NCI-H510A (cell line): Measurements from ENCODE around the gene GPRIN3.
"Not testable (repeated sequence)": the region's sequence is repeated elsewhere in the genome, so short reads cannot be mapped to it uniquely, and the experiment has no call there.

Source experiments
- DNase-seq: peaks from one replicate; lab custom pipeline; 2025; lab: John Stamatoyannopoulos, UW

Gene GPRIN3

DNA sequence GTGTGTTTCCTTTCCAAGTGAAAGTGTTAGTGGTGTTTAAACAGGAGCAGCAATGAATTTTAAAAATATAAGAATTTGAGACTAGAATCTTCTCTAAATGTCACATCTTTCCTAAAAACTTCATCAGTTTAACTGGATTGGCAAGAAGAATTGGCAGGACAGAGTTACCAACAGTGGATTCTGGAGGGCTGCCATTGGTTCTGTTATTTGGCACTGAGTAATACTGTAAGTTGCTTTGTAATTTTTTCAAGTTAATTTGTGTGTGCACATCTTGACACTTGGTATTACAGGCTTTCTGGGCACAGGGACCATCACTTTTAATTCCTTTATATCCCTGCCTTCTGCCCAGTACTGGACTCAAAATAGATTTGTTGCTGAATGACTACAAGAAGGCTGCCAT lies 4.5 kb upstream of the GPRIN3 start:
- no peak for DNase-seq

DNA sequence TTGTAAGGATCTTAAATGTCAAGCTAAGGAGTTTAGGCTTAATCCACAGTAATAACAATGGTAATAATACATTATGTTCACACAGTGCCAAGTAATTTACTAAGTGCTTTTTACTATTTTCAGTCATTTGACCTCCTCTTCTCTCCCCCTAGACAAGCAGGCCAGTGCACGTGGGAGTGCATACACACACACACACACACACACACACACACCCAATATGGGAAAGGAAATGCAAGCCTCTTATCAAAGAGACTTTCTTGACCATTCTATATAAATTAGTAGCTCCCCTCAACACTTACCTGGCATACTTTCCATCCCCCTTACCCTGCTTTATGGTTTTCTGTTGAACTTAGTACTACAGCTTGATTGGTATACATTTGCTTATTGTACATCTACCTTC lies 3.8 kb upstream of the GPRIN3 start:
- no peak for DNase-seq

DNA sequence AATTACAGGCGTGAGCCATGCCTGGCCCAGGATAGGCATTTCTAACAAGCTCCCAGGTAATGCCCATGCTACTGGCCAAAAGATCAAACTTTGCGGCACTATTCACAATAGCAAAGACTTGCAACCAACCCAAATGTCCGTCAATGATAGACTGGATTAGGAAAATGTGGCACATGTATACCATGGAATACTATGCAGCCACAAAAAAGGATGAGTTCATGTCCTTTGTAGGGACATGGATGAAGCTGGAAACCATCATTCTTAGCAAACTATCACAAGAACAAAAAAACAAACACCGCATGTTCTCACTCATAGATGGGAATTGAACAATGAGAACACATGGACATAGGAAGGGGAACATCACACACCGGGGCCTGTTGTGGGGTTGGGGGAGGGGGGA lies 1.6 kb upstream of the GPRIN3 start:
- not testable (repeated sequence) for DNase-seq

DNA sequence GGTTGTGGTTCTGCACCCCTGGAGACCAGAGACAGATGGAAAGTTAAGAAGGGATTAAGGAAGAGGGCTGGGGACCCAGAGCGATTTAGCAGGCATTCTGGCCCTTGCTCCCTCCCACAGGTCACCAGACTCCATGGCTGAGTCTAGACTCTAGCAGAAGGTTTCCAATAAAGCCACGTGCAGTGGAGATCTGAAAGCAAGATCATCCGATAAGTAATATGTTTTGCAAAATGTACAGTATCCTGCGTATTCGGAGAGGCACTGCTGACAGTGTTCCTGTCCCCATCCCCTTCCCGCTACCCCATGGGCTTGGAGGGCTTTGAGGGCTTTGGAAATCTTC lies 531 bp upstream of the GPRIN3 start:
- no peak for DNase-seq

DNA sequence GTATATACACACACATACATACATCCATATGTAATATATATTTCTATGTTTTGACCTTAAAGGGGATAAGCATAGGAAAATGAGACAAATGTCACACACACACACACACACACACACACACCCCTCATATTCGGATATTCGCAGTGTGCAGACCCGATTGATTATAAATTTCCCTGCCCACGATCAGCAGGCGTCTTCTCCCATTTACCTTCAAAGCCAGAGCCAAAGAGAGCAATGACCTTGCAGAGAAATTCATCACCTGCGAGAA lies 488 bp downstream of the GPRIN3 start:
- no peak for DNase-seq

DNA sequence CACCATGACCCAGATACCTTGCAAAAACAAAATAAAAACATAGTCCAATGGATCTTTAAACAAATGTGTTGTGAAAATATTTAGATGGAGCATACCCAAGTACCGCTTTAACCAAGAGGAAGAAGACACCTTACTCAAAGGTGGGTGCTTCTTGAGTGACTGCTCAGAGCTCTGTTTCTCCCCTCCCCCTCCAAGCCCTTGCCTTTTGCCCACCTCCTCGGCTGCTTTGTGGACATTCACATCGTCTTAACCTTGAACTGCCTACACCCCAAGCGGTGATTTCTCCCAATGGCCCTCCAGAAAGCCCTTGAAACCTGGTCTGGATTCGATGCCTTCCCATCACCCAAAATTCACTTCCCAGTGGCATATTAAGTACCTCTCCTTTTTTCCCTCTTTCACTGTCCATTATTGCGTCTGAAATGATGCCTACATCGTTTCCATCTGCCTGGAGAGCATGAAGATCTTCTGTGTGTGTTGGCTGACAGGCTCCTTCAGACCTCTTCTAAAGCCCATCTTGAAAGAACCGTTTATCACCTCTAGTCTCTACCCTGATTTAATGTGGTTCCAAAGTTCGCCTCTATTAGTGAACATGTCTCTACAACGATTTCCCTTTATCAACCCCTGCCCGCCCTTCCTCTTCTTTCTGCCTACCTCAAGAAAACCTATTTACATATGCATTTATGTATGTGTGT lies 968 bp downstream of the GPRIN3 start:
- DNase-seq: no peak

DNA sequence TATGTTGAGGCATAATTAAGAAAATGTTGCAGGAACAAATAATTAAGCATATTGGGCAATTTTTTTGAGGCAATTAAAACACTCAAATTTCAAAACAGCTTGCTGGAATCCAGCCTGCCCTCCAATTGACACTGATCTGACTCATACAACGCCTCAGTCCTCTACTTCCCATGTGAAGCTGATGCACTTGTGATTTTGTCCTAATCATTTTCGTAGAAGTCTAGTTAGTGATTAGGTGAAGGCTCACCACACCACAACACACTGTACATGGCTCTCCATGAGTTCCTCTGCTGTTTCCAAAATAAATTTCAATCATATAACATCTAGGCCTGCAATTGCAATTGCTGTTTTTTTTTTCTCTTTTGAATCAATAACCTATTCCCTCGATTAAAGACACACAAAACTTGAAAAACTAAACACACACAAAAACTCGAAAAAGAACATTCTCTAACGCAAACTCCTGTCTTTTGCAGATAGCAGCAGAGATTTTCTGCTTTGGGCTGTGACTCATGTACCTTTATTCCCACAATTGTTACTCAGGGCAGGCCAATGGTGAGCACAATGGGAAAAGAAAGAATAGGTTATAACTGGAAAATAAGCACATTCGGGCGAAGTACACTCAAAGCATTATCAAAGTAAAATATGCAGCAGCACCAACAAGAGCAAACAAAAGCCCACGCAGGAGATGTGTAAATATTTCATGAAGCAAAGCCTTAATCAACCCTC lies 1.7 kb downstream of the GPRIN3 start:
- no peak for DNase-seq

DNA sequence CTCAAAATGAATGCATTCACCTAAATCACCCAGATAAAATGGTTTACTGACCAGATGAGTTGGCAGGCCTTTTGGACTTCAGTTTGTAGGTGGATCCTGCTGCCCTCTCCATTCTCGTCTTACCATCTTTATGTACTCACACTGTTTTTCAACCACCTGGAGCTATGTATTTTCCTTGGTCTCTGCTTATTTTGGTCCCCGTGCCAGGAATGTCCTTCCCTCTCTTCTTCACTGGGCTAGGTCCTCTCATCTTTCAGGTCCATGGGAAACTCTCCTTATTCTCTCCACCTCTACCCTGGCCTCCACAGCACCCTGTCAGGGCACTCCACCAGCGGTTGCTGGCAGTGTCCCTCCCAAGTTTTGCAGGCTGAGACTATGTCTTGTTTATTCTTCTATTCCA lies 2.6 kb downstream of the GPRIN3 start:
- no peak for DNase-seq

DNA sequence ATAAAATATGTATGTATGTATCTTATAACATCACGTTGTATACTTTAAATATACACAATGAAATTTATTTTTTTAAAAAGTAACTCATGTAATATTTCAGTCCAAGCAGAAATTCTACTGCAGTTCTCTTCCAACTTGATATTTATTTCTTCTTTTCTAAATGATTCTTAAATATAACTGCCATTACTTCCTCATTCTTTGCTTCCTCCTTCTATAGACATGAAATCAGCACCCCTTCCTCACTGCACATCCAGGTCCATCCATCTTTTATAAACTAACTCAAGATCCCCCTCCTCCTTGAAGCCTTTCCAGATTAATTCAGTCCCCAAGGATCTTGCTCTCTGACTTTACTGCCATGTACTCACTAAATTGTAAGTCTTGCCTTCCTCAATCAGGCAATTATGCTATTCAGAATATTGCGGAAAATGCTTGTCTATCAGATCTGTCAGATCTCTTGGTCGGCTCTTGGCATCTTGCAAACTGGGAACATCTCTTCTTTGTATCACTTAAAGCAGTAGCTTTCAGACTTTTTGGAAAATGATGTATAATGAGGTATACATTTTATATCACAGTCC lies 3.7 kb downstream of the GPRIN3 start:
- no peak for DNase-seq

DNA sequence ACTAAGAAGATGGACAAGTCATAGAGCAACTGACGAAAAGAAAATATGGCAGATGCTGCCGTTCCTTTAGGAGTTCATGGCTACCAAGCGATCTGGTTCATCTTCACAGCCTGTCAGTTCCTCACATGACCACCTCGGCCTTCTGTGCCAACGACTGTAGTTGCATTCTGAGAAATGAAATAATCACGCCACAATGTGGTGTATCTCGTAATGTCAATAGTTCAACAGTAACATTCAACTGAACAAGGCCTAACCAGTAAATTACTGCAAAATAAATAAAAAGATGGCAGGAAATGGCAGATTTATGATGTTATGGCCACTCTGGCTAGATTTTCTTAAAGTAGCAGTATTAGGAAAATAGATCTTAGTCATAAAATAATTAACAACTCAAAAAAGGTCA lies 4.4 kb downstream of the GPRIN3 start:
- no peak for DNase-seq

DNA sequence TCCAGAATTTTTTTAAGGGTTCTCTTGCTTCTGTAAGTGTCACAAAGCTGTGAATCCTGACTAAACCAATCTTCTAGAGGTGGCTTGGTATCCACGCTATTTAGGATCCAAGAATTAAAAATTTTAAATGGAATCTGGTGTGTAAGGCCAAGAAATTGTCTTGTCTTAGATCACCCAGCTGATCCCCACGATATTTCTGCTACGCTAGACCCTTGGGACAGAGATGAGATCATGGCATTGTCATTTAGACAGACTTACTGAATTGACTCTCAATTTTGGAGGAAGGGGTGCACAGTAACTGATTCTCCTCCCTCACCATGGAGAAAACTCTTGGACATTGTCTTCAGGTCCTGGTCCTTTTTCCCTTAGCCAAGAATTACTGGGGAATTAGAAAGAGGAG lies 5.7 kb downstream of the GPRIN3 start:
- no peak for DNase-seq

DNA sequence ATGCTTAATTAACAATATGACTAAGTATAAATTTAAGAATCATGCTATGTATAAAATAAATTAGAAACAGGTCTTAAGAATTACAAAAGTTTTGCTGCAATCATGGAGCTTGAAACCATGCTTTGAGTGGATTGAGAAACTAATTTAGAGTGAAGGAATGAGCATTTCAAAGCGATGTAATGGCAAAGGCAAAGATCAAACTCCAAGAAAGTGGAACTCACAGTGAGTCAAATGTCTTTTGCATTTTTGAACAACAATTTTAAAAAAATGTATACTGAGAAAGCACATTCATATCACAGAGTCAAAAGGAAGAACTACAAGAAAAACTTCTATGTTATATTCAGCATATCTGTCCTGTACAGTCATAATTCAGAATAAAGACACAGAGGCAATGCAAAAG lies 6.6 kb downstream of the GPRIN3 start:
- DNase-seq: no peak

DNA sequence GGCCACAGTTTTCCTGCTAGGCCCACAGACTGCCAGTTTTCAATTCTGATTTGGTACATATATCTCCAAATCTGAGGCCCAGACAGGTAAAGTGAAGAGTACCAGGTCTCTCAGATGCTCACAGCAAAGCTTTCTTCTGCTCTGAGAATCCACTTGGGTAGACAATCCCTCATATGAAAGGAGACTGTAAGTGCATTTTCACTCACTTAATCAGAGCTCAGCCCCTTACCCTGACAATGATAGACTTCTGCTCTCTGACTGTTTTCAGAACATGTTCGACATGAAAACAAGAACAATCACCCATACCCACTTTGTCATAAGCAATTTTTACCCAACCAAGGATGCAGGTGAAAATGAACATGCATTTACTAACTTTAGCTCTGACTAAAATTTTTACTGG lies 7.1 kb downstream of the GPRIN3 start:
- no peak for DNase-seq

DNA sequence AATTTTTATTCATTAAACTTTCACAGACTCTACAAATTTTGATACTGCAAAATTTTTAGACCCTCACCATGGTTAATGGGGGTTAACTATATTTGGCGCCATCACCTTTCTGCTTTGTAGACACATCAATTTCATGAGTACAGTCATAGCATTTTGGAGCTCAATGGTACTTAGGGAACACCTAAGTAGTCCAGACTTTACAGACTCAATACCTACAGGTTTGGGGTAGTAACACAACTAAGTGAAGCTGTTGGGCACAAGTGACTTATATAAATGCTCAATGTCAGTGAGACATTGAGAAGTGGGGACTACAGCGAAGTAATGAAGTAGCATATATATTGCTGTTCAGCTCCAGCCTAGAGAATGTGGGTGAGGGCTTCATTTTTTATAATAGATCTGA lies 7.5 kb downstream of the GPRIN3 start:
- no peak for DNase-seq

DNA sequence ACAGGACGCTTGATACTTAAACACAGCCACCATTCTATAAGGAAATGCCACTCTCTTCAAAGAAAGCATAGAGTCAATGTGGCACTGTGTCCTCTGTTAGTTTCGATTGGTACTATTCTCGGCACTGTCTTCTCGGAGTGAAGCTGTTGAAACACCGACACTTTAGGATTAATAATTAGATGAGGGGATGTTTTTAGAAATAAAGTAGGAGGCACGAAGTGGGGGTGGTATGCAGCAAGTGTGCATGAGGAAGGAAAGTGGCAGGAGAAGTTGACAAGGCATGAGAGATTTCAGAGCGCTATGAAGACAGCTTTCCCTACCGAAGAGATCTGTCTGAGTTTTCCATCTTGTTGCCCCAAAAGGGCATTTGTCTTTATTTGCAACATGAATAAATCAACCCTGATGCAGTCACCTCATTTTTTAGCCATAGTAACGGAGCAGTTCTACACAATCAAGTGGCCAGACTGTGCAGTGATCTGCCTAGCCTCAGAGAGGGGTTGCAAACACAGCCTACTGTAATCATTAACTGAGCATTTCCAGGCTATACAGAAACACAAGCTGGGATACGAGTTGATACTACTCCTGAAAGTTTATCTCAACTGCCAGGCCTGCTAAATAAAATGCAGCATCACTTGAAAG lies 8.3 kb downstream of the GPRIN3 start:
- no peak for DNase-seq

DNA sequence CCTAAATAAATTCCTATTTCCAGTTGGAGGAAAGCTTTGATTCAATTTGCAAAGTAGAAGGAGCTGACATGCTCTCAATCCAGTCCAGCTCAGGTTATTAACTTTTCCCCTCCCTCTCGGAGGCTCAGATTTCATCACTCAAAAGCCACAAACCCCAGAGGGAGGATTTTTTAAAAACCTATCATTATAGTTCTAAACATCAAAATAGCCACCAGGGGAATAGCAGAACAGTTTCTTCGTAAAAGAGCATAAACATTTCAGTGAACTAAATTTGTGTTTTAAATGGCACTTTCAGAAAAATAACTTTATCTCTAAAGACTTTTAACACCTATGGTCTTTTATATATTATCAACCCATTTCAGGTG lies 8.8 kb downstream of the GPRIN3 start:
- no peak for DNase-seq

DNA sequence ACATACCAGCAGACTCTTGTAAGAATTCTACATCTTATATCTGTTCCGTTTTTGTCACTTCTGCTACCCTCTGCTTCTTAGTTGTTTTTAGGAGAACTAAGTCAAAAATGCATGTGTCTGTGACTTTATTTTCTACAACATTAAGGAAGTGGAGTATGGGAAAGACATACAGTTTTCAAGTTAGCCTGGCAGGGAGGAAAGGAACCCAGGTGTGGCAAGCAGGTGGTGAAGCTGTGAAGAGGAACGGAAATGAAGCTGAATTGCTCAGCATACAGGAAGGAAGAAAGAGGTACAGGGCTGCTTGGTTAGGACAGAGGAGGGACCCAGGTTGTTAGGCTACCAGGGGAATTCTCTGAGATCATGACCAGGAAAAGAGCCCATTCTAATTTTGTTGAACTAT lies 9.4 kb downstream of the GPRIN3 start:
- no peak for DNase-seq

DNA sequence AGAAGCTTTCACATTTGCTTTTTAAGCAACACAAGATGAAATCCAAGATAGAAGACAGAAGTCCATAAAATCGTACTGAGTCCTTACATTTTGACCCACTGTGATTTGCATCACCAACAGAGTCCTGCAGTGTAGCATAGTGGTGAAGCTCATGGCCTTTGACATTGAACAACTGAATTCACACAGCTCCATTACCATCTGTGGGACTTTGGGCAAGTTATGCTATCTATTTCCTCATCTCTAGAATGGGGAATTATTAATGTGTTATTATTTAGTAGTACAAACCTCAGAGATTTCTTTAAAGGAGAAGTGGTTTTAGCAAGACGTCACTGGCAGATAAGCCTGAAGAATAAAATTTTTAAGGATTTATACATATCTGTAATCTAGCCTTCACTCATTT lies 10.7 kb downstream of the GPRIN3 start:
- DNase-seq: no peak

DNA sequence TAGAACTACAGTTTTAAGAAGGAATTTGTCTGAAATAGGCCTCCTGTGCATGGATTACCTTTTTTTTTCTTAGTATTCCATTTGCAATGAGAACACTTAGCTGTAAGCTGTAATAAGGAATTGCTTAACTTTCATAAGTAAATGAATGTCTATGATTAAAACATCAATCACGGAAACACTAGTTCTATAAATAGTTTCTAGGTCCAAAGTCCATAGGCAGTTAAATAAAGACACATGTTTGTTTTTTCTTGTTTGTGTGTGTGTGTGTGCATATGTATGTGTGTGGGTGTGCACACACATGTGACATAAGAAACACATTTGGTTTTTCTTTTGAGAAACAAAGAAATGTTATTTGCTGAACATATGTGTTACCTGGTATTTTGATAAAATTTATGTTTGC lies 11.2 kb downstream of the GPRIN3 start:
- DNase-seq: no peak

DNA sequence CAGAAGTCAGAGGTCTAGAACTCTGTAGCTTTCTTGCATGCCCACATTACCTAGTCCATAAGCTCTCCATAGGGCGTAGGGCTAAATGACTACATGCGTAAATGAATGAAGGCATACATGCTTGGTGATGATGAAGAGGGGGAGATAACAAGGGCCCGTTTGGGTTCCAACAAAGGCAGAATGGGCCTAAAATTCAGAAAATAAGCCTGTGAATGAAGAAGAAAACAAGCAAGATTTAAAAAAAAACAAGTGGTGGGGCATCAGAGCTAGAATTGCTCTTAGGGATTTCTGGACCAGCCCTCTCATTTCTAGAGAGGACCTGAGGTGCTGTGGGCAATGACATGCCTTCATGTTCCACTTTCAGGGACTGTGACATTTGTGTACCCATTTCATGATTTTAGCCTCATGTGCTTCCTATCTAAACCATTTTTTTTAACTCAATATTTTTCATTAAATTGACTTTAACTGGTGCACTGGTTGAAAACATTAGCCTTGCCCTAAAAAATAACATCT lies 12.1 kb downstream of the GPRIN3 start:
- no peak for DNase-seq

DNA sequence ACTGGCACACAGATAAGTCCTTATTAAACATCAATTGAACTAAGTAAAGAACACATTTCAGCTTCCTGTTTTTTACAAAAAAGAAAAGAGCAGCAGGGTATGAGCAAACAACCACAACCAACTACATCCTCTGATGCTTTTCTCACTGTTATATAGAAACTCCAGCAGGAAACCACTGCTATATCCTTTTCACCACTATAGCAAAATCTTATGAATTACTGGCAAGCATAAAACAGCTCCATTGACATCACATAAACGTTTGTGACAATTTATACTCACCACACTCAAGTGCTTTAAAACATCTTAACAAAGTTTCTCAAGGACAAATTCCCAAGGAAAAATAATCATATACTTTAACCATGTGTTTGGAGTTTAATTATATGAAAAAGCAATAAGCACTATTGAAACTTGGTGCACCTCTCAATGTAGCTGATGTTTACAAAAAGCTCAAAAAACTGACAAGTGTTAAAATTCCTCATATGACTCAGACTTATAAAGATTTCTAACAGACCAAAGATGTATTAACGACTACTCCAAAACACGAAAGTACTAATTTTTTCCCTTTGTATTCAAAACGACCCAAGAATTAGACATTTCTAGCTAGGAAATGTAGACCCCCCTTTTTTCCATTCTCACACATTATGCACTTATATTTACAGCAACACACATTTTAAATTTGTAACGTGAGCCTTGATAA lies 12.9 kb downstream of the GPRIN3 start:
- DNase-seq: no peak

DNA sequence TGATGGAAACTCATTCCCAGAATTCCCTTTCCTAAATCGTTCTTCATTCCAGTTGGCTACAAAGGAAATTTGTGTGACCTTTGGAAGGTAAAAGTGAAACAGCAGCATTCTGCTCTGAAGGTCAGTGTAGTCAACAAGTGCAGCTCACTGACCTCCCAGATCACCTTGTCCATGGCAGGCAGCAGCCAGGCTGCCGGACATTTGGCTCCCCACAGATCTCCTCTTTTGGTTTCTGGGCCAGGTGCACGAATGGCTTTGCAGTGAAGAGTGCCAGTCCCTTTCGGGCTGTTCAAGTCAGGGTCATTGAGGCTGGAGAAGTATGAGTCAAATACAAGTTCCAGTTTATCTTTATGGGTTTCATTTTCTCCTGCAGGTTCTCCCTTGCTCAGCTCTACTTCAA lies 14.3 kb downstream of the GPRIN3 start:
- no peak for DNase-seq
